Measurements from ENCODE around the gene RIC3. TPM values are rescaled to one million over a fixed set of nuclear protein-coding genes. Genes with fewer than 3 reads are reported as not detected.

RIC3 gene
- total RNA-seq, 1 donor from 2014 or later: 12.9 TPM

GRCh38 chr11:8081591-8082250 is 87.1 kb downstream of the RIC3 start:
- no peak for DNase-seq
- peak overlapping the region; percentile 73 for H3K4me3 ChIP-seq
- H3K27me3 ChIP-seq (ENCODE audit: low read depth): peaks cover 7% of the 10 kb centered on the region
- H3K27ac ChIP-seq (replicated peaks): peak overlapping the region; percentile 40
- no peaks in the 10 kb centered on the region for H3K9me3 ChIP-seq (replicated peaks)
- H3K4me1 ChIP-seq: peaks cover 60% of the 10 kb centered on the region
- no peaks in the 10 kb centered on the region for H3K36me3 ChIP-seq
- TF ChIP-seq, protein P1, sequence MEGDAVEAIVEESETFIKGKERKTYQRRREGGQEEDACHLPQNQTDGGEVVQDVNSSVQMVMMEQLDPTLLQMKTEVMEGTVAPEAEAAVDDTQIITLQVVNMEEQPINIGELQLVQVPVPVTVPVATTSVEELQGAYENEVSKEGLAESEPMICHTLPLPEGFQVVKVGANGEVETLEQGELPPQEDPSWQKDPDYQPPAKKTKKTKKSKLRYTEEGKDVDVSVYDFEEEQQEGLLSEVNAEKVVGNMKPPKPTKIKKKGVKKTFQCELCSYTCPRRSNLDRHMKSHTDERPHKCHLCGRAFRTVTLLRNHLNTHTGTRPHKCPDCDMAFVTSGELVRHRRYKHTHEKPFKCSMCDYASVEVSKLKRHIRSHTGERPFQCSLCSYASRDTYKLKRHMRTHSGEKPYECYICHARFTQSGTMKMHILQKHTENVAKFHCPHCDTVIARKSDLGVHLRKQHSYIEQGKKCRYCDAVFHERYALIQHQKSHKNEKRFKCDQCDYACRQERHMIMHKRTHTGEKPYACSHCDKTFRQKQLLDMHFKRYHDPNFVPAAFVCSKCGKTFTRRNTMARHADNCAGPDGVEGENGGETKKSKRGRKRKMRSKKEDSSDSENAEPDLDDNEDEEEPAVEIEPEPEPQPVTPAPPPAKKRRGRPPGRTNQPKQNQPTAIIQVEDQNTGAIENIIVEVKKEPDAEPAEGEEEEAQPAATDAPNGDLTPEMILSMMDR (IDR thresholded peaks at IDR 0.05; ENCODE audit: borderline replicate concordance): no peak
- intact Hi-C loops (cut with micrococcal nuclease): no loop called here

GRCh38 chr11:8080674-8081590 is 87.9 kb downstream of the RIC3 start, which contains the start of gene TUB:
TSS of gene TUB (plus strand) at chr11:8081211. CDS start at chr11:8081511, 300 bp downstream.
- Histone ChIP-seq H3K27ac (replicated peaks) (peak within 1 kb of the TSS; percentile 40), H3K4me3 (peak within 1 kb of the TSS; percentile 73), H3K9me3 (replicated peaks) (no peaks in the 10 kb centered on the region), H3K4me1 (peaks cover 52% of the 10 kb centered on the region), H3K36me3 (no peaks in the 10 kb centered on the region), H3K27me3 (ENCODE audit: low read depth) (peaks cover 7% of the 10 kb centered on the region)
- intact Hi-C loops (cut with micrococcal nuclease): no loop called here
- TF ChIP-seq, protein P1 (IDR thresholded peaks at IDR 0.05; ENCODE audit: borderline replicate concordance): peak; percentile 19
- no peak for DNase-seq

- Histone ChIP-seq H3K9me3 (replicated peaks) (no peaks in the 10 kb centered on the region), H3K27ac (replicated peaks) (no peak overlapping the region), H3K4me1 (peaks cover 44% of the 10 kb centered on the region), H3K27me3 (ENCODE audit: low read depth) (peaks cover 7% of the 10 kb centered on the region), H3K36me3 (no peaks in the 10 kb centered on the region), H3K4me3 (peak overlapping the region; percentile 73)
- DNase-seq: no peak
- TF ChIP-seq, protein P1 (IDR thresholded peaks at IDR 0.05; ENCODE audit: borderline replicate concordance): no peak
- intact Hi-C loops (cut with micrococcal nuclease): no loop called here
Measured at GRCh38 chr11:8080069-8080670, 88.7 kb downstream of the RIC3 start.

DNA sequence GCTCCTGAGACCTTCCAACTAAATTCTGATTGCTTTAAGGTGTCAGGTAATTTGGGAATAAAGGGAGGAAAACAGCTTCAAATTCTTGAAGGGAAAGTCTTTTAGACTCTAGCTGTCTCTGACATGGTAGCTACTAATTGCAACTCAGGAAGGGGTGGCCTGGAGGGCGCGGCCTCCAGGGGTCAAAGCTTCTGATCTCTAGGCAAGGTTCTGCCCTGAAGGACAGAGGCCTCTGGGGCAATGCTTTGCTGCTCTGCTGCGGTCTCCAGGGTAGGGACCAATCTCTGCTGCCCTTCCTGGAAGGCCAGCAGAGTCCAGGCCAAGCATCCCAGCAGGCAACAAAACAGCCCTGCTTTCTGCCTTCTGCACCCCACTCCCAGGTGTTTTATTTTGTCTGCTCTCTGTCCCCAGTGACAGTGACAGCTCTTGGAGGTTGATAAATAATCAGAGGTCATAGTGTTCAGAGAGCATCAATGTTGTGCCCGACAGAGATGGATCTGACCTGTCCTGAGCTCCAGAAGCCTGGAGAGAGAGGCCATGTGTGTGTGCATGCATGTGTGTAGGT is 89.6 kb downstream of the RIC3 start:
- Histone ChIP-seq H3K36me3 (no peaks in the 10 kb centered on the region), H3K9me3 (replicated peaks) (no peaks in the 10 kb centered on the region), H3K4me3 (no peak overlapping the region), H3K4me1 (peaks cover 34% of the 10 kb centered on the region), H3K27ac (replicated peaks) (no peak overlapping the region), H3K27me3 (ENCODE audit: low read depth) (peaks cover 7% of the 10 kb centered on the region)
- DNase-seq: no peak
- intact Hi-C loops (cut with micrococcal nuclease): loop anchor here (10.0 kb wide), 1 partner anchor 54 kb away; no protein-coding TSS in a partner anchor
- TF ChIP-seq, protein P1 (IDR thresholded peaks at IDR 0.05; ENCODE audit: borderline replicate concordance): no peak

GRCh38 chr11:8075119-8075726 is 93.6 kb downstream of the RIC3 start:
- TF ChIP-seq, protein P1 (IDR thresholded peaks at IDR 0.05; ENCODE audit: borderline replicate concordance): no peak
- no peaks in the 10 kb centered on the region for H3K9me3 ChIP-seq (replicated peaks)
- intact Hi-C loops (cut with micrococcal nuclease): loop anchor here (10.0 kb wide), 1 partner anchor 50 kb away; no protein-coding TSS in a partner anchor

More at GRCh38 chr11:8075119-8075726, 93.6 kb downstream of the RIC3 start:
- Histone ChIP-seq H3K36me3 (no peaks in the 10 kb centered on the region), H3K4me3 (no peak overlapping the region), H3K4me1 (peaks cover 4% of the 10 kb centered on the region), H3K27ac (replicated peaks) (no peak overlapping the region), H3K27me3 (ENCODE audit: low read depth) (no peaks in the 10 kb centered on the region)
- DNase-seq: no peak

All from left ventricle myocardium inferior (tissue), 1 donor.